ENCODE data around the gene CD44.
"Not testable (repeated sequence)": the region's sequence is repeated elsewhere in the genome, so short reads cannot be mapped to it uniquely, and the experiment has no call there.

CD44 gene

GRCh38 chr11:35216962-35217678 is 78.1 kb downstream of the CD44 start:
- DNase-seq = peak; percentile 61

GRCh38 chr11:35218956-35219355 is 80.0 kb downstream of the CD44 start:
- no peak for DNase-seq

GRCh38 chr11:35223371-35223796 is 84.4 kb downstream of the CD44 start:
- no peak for DNase-seq

GRCh38 chr11:35223991-35224390 is 85.0 kb downstream of the CD44 start:
- no peak for DNase-seq

GRCh38 chr11:35225946-35226520 is 87.1 kb downstream of the CD44 start:
- no peak for DNase-seq

GRCh38 chr11:35226756-35227155 is 87.8 kb downstream of the CD44 start:
- DNase-seq = not testable (repeated sequence)

- DNase-seq = no peak
Observed at GRCh38 chr11:35227576-35228327, 88.8 kb downstream of the CD44 start.

GRCh38 chr11:35228328-35228725 is 89.4 kb downstream of the CD44 start:
- no peak for DNase-seq

GRCh38 chr11:35230388-35230787 is 91.4 kb downstream of the CD44 start:
- no peak for DNase-seq

GRCh38 chr11:35231076-35231860 is 92.3 kb downstream of the CD44 start:
- DNase-seq = no peak

- no peak for DNase-seq
Observed at GRCh38 chr11:35232891-35233330, 93.9 kb downstream of the CD44 start.

GRCh38 chr11:35233518-35233917 is 94.5 kb downstream of the CD44 start:
- DNase-seq = no peak

GRCh38 chr11:35234460-35235156 is 95.6 kb downstream of the CD44 start:
- no peak for DNase-seq

GRCh38 chr11:35235157-35235468 is 96.1 kb downstream of the CD44 start:
- no peak for DNase-seq

- no peak for DNase-seq
Observed at GRCh38 chr11:35235498-35235897, 96.5 kb downstream of the CD44 start.

GRCh38 chr11:35235936-35236666 is 97.1 kb downstream of the CD44 start:
- DNase-seq = peak; percentile 84

GRCh38 chr11:35236667-35237003 is 97.7 kb downstream of the CD44 start:
- DNase-seq = no peak

- no peak for DNase-seq
Observed at GRCh38 chr11:35237351-35237750, 98.4 kb downstream of the CD44 start.

- DNase-seq = peak; percentile 76
Observed at GRCh38 chr11:35237860-35238715, 99.1 kb downstream of the CD44 start.

GRCh38 chr11:35238882-35239281 is 99.9 kb downstream of the CD44 start:
- DNase-seq = no peak

GRCh38 chr11:35239471-35240075 is 100.6 kb downstream of the CD44 start:
- no peak for DNase-seq
